Neural crest cell (in vitro differentiated cells): ENCODE measurements around the gene PRR13. TPM values are rescaled to one million over a fixed set of nuclear protein-coding genes. Genes with fewer than 3 reads are reported as not detected.
"Not testable (repeated sequence)": the region's sequence is repeated elsewhere in the genome, so short reads cannot be mapped to it uniquely, and the experiment has no call there.

ENCODE experiments used
- DNase-seq: peaks from one replicate; pipeline ENCODE4 v3.0.0; 2021; ENCODE audit warnings: low read depth, mixed read lengths, low spot score
- H3K27ac Mint-ChIP-seq: one replicate; pipeline ENCODE4 v1.8.0; 2021; ENCODE audit warnings: mild to moderate bottlenecking, mixed read lengths; ENCODE audit not compliant: unreplicated experiment
- H3K27me3 Mint-ChIP-seq: 2 replicates; pipeline ENCODE4 v1.8.0; 2021; ENCODE audit warnings: low read depth, mild to moderate bottlenecking, mixed read lengths
- H3K36me3 Mint-ChIP-seq: 2 replicates; pipeline ENCODE4 v1.8.0; 2021; ENCODE audit warnings: low read depth, mild to moderate bottlenecking, mixed read lengths
- H3K4me1 Mint-ChIP-seq: 2 replicates; pipeline ENCODE4 v1.8.0; 2021; ENCODE audit warnings: mixed read lengths
- H3K4me3 Mint-ChIP-seq: one replicate; pipeline ENCODE4 v1.8.0; 2021; ENCODE audit warnings: mild to moderate bottlenecking, mixed read lengths
- H3K9me3 Mint-ChIP-seq: 2 replicates; pipeline ENCODE4 v1.8.0; 2021; ENCODE audit warnings: mixed read lengths
- CTCF ChIP-seq: fragments of 200-600 bp; sonication (generic); conservative IDR thresholded peaks from 2 replicates; pipeline ENCODE4 v1.5.0; 2021; ENCODE audit warnings: antibody characterized with exemption, mild to moderate bottlenecking
- total RNA-seq: library from RNA; stranded (reverse); gene quantifications from 2 replicates; pipeline ENCODE4 v1.2.1, GENCODE V29; 2021

The PRR13 gene
- total RNA-seq, 1 donor from 2014 or later = 82.8 TPM

- Mint-ChIP-seq H3K27me3 (no peaks in the 10 kb centered on the region), H3K27ac (peak overlapping the region; percentile 17), H3K36me3 (no peaks in the 10 kb centered on the region), H3K4me3 (no peak overlapping the region), H3K4me1 (no peaks in the 10 kb centered on the region), H3K9me3 (no peaks in the 10 kb centered on the region)
- no peak for TF ChIP-seq CTCF
- DNase-seq = no peak
Observed at GRCh38 chr12:53431187-53431586, 10.3 kb upstream of the PRR13 start.

- not testable (repeated sequence) for H3K27ac Mint-ChIP-seq, H3K9me3 Mint-ChIP-seq, DNase-seq, H3K36me3 Mint-ChIP-seq, H3K4me1 Mint-ChIP-seq, H3K27me3 Mint-ChIP-seq, H3K4me3 Mint-ChIP-seq
Observed at GRCh38 chr12:53435326-53435725, 6.2 kb upstream of the PRR13 start.

- not testable (repeated sequence) for H3K9me3 Mint-ChIP-seq, H3K36me3 Mint-ChIP-seq, DNase-seq, H3K27me3 Mint-ChIP-seq, H3K27ac Mint-ChIP-seq
- Mint-ChIP-seq H3K4me1 (peaks cover 25% of the 10 kb centered on the region), H3K4me3 (peak overlapping the region; percentile 69)
Observed at GRCh38 chr12:53439582-53439981, 2.0 kb upstream of the PRR13 start.

GRCh38 chr12:53443955-53444354, 2.4 kb downstream of the PRR13 start:
- no peaks in the 10 kb centered on the region for H3K27me3 Mint-ChIP-seq
- TF ChIP-seq CTCF = no peak
- H3K4me3 Mint-ChIP-seq = peak overlapping the region; percentile 69
- H3K4me1 Mint-ChIP-seq = peaks cover 25% of the 10 kb centered on the region
- H3K9me3 Mint-ChIP-seq = no peaks in the 10 kb centered on the region
- no peak for DNase-seq
- no peaks in the 10 kb centered on the region for H3K36me3 Mint-ChIP-seq
- no peak overlapping the region for H3K27ac Mint-ChIP-seq

GRCh38 chr12:53444593-53445325, 3.2 kb downstream of the PRR13 start:
- H3K36me3 Mint-ChIP-seq, H3K4me3 Mint-ChIP-seq, DNase-seq, H3K27ac Mint-ChIP-seq, H3K9me3 Mint-ChIP-seq, H3K27me3 Mint-ChIP-seq: not testable (repeated sequence)
- H3K4me1 Mint-ChIP-seq = peaks cover 25% of the 10 kb centered on the region

GRCh38 chr12:53450936-53451335, 9.4 kb downstream of the PRR13 start:
- Mint-ChIP-seq H3K4me1 (peaks cover 24% of the 10 kb centered on the region), H3K9me3 (no peaks in the 10 kb centered on the region), H3K27me3 (no peaks in the 10 kb centered on the region), H3K27ac (no peak overlapping the region), H3K4me3 (peak overlapping the region; percentile 3), H3K36me3 (peaks cover 17% of the 10 kb centered on the region)
- no peak for TF ChIP-seq CTCF
- DNase-seq = no peak

- no peaks in the 10 kb centered on the region for H3K9me3 Mint-ChIP-seq
- TF ChIP-seq CTCF = peak; percentile 86
- peaks cover 24% of the 10 kb centered on the region for H3K4me1 Mint-ChIP-seq
- H3K27me3 Mint-ChIP-seq = no peaks in the 10 kb centered on the region
- H3K36me3 Mint-ChIP-seq = peaks cover 21% of the 10 kb centered on the region
- H3K4me3 Mint-ChIP-seq = peak within 1 kb of the TSS; percentile 99
- H3K27ac Mint-ChIP-seq = peak within 1 kb of the TSS; percentile 100
- peak; percentile 96 for DNase-seq
Observed at GRCh38 chr12:53451661-53452158, 10.2 kb downstream of the PRR13 start, which contains the start of gene PCBP2. PCBP2 (plus strand) TSS chr12:53452102; CDS start chr12:53454801, 2,699 bp downstream.
